ENCODE results near the gene ARHGEF17. TPM values are rescaled to one million over a fixed set of nuclear protein-coding genes. Genes with fewer than 3 reads are reported as not detected.

ARHGEF17 gene
- polyA plus RNA-seq, 3 donors: 0.16 to 1.2 (median 0.55) TPM

GRCh38 chr11:73376803-73377629 lies 68.9 kb downstream of the ARHGEF17 start:
- under 1% methylated on average over 50 of the region's 56 CpGs for WGBS (ENCODE audit: insufficient coverage)
- H3K4me1 Mint-ChIP-seq: peaks cover 67% of the 10 kb centered on the region
- H3K4me1 ChIP-seq (ENCODE audit: control insufficient read depth in 1 of 2, insufficient read depth in 2 of 2, low read length in 2 of 2): peaks cover 64 to 67% of the 10 kb centered on the region in 2 donors

More at GRCh38 chr11:73376803-73377629, 68.9 kb downstream of the ARHGEF17 start:
- peak overlapping the region; percentile 83 for H3K4me2 ChIP-seq (replicated peaks; ENCODE audit: extremely low read depth, low read length, poor library complexity, severe bottlenecking)
- no peaks in the 10 kb centered on the region for H3K9me3 Mint-ChIP-seq
- H3K4me3 Mint-ChIP-seq: peak overlapping the region; percentile 98
- peak overlapping the region; percentile 97 to 99 (median 98) for H3K27ac Mint-ChIP-seq
- H3K4me3 ChIP-seq (replicated peaks in 1 of 3; ENCODE audit: low read depth in 2 of 3, low read length in 3 of 3): peak overlapping the region; percentile 59 to 95 (median 86)
- H3K9me3 ChIP-seq (replicated peaks in 1 of 2; ENCODE audit: control insufficient read depth in 1 of 2, insufficient read depth in 1 of 2, low read length in 2 of 2): no peaks in the 10 kb centered on the region
- H3K79me2 ChIP-seq (ENCODE audit: insufficient read depth, low read length): peaks cover 66% of the 10 kb centered on the region
- H3K27me3 ChIP-seq (ENCODE audit: control insufficient read depth in 2 of 2, insufficient read depth in 2 of 2, low read length in 2 of 2): no peaks in the 10 kb centered on the region
- H2AFZ ChIP-seq (ENCODE audit: insufficient read depth, low read depth, low read length, poor library complexity, severe bottlenecking): no peak overlapping the region
- intact Hi-C loops (cut with micrococcal nuclease): no loop called here
- peaks cover 0 to 22% of the 10 kb centered on the region in 2 donors for H3K36me3 ChIP-seq (replicated peaks in 1 of 2; ENCODE audit: control insufficient read depth in 1 of 2, insufficient read depth in 2 of 2, low read length in 2 of 2)
- H4K20me1 ChIP-seq (ENCODE audit: insufficient read depth, low read length): peaks cover 59% of the 10 kb centered on the region
- peaks cover 26 to 38% of the 10 kb centered on the region in 2 donors for H3K36me3 Mint-ChIP-seq
- peak overlapping the region; percentile 100 for H3K9ac ChIP-seq (ENCODE audit: insufficient read depth, low read length, poor library complexity, severe bottlenecking)
- H3K27me3 Mint-ChIP-seq (ENCODE audit: low read depth in 3 of 3): peaks cover 0 to 6% (median 2%) of the 10 kb centered on the region in 3 donors
- peak; percentile 91 to 96 (median 93) for DNase-seq
- TF ChIP-seq CTCF (IDR thresholded peaks at IDR 0.05): no peak
- H3K27ac ChIP-seq (ENCODE audit: low read depth in 1 of 2, low read length in 2 of 2): peak overlapping the region; percentile 78 to 98
